Brain pericyte (primary cell): ENCODE measurements around the gene E2F7.
A peak's percentile ranks its signal among the peaks of the same experiment; 100 is the strongest.
"Not testable (repeated sequence)": the region's sequence is repeated elsewhere in the genome, so short reads cannot be mapped to it uniquely, and the experiment has no call there.

Experiments
- DNase-seq: peaks from one replicate; pipeline ENCODE4 v3.0.0-alpha.2; 2012; ENCODE audit warnings: low read depth, low spot score

Gene E2F7

GRCh38 chr12:77065361-77066204 is at the start of gene E2F7:
Gene E2F7, minus strand, starts transcription at chr12:77065569. Its CDS starts 934 bp downstream, at chr12:77064635.
- peak; percentile 50 for DNase-seq

GRCh38 chr12:77113971-77114370 is 48.6 kb upstream of the E2F7 start:
- DNase-seq, result no peak

- no peak for DNase-seq
Measured at GRCh38 chr12:77108707-77109106, 43.3 kb upstream of the E2F7 start.

GRCh38 chr12:77107121-77107520 is 41.8 kb upstream of the E2F7 start:
- DNase-seq, result no peak

- DNase-seq, result no peak
Measured at GRCh38 chr12:77104792-77105191, 39.4 kb upstream of the E2F7 start.

- DNase-seq, result no peak
Measured at GRCh38 chr12:77104286-77104685, 38.9 kb upstream of the E2F7 start.

GRCh38 chr12:77102691-77103090 is 37.3 kb upstream of the E2F7 start:
- DNase-seq, result no peak

GRCh38 chr12:77102123-77102522 is 36.8 kb upstream of the E2F7 start:
- no peak for DNase-seq

GRCh38 chr12:77099799-77100198 is 34.4 kb upstream of the E2F7 start:
- DNase-seq, result no peak

- DNase-seq, result no peak
Measured at GRCh38 chr12:77097846-77098245, 32.5 kb upstream of the E2F7 start.

- DNase-seq, result not testable (repeated sequence)
Measured at GRCh38 chr12:77092227-77092626, 26.9 kb upstream of the E2F7 start.

GRCh38 chr12:77089686-77090220 is 24.4 kb upstream of the E2F7 start:
- no peak for DNase-seq

GRCh38 chr12:77087427-77087826 is 22.1 kb upstream of the E2F7 start:
- DNase-seq, result no peak

GRCh38 chr12:77082021-77082420 is 16.7 kb upstream of the E2F7 start:
- DNase-seq, result no peak

- DNase-seq, result no peak
Measured at GRCh38 chr12:77079631-77080030, 14.3 kb upstream of the E2F7 start.

GRCh38 chr12:77078231-77078630 is 12.9 kb upstream of the E2F7 start:
- no peak for DNase-seq

GRCh38 chr12:77076886-77077285 is 11.5 kb upstream of the E2F7 start:
- no peak for DNase-seq

- DNase-seq, result not testable (repeated sequence)
Measured at GRCh38 chr12:77073894-77074293, 8.5 kb upstream of the E2F7 start.

- DNase-seq, result no peak
Measured at GRCh38 chr12:77072833-77073495, 7.6 kb upstream of the E2F7 start.

- DNase-seq, result no peak
Measured at GRCh38 chr12:77070800-77071449, 5.6 kb upstream of the E2F7 start.

- DNase-seq, result no peak
Measured at GRCh38 chr12:77070382-77070781, 5.0 kb upstream of the E2F7 start.

GRCh38 chr12:77064896-77065360 is 441 bp downstream of the E2F7 start:
- DNase-seq, result no peak
